ENCODE data around the gene ID3.

ID3 gene

GRCh38 chr1:23564529-23565122 lies 5.3 kb upstream of the ID3 start:
- no peak for FAIRE-seq

DNA sequence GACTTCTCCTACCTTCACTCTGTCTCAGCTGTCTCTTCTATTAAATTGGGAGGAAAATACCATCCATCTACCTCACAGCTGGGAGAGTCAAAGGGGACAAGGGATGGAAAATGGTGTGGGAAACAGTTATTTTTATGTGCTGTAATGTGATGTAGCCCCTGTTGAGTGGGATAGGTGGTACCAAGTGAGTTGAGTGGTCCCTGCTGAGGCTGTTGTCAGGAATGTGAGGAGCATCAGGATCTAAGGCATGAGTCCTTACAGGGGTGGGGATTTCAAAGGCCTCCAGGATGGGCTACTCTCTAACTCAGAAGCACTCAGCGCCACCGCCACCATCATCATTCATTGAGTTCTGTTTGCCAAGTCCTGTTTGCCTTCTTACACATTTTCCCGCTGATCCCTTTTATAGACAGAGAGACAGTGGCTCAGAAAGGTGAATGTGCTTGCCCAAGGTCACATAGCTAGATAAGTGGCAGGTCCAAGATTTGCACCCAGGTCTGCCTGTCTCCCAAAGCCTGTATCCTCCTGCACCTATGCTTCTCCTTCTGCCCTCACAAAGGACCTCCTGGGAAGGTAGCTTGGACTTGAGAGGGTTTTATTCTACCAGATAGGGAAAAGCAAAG lies 4.6 kb upstream of the ID3 start:
- no peak for FAIRE-seq

GRCh38 chr1:23563003-23563402 lies 3.7 kb upstream of the ID3 start:
- FAIRE-seq = no peak

GRCh38 chr1:23562137-23562876 lies 3.0 kb upstream of the ID3 start:
- no peak for FAIRE-seq

DNA sequence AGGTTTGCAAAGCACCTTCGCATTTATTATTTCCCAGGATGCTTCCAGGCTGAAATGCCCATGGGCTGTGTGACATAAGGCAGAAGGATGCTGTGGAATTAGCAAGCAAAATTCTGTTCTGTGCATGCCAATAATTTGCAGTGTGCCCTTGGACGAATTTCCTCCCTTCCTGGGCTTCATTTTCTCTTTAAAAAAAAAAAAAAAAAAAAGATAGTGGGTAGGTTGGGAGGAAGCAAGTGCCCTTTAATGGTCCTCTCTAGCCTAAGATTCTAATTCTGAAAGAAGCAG lies 2.5 kb upstream of the ID3 start:
- no peak for FAIRE-seq

GRCh38 chr1:23561076-23561812 lies 1.9 kb upstream of the ID3 start:
- FAIRE-seq = no peak

GRCh38 chr1:23559985-23560741 lies 862 bp upstream of the ID3 start:
- FAIRE-seq = no peak

- no peak for FAIRE-seq
Observed at GRCh38 chr1:23558872-23559135, 497 bp downstream of the ID3 start.

- no peak for FAIRE-seq
Observed at GRCh38 chr1:23558140-23558871, 995 bp downstream of the ID3 start.

GRCh38 chr1:23557471-23558124 lies 1.7 kb downstream of the ID3 start:
- no peak for FAIRE-seq

DNA sequence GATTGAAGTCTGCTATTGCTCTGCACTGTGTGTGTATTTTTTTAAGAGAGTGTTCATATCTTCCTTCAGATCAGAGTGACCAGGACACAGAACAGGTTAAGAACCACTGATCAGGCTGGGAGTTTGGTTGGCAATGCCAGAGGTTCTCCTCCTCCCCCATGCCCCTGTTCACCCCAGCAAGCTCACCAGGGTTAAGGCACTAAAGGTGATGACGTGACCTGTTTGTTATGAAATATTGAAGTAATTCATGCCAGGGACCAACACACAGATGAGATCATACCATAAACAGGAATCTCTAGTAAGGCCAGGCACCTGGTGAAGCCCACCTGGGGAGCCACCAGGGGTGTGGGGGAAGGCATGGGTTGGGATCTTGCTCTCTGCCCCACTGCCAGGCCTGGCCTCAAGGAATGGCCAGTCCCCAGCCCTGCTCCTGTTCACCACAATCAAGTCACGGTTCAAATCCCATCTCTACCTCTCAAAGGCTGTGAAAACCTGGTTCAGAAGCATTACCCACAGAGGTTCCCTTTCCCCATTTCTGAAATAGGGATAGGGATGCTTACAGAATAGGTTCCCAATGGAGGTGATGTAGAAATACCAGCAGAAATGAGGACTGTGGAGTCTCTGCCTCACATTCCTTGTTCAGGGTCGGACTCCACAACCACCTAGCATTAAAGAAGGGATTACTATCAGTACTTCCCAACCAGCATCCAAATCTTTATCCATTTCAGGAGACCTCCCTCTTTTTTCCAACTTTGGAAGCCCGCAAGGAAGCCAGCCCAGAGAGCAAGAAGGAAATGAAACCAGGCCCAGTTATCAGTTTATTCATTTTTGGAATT lies 2.4 kb downstream of the ID3 start:
- FAIRE-seq = no peak

DNA sequence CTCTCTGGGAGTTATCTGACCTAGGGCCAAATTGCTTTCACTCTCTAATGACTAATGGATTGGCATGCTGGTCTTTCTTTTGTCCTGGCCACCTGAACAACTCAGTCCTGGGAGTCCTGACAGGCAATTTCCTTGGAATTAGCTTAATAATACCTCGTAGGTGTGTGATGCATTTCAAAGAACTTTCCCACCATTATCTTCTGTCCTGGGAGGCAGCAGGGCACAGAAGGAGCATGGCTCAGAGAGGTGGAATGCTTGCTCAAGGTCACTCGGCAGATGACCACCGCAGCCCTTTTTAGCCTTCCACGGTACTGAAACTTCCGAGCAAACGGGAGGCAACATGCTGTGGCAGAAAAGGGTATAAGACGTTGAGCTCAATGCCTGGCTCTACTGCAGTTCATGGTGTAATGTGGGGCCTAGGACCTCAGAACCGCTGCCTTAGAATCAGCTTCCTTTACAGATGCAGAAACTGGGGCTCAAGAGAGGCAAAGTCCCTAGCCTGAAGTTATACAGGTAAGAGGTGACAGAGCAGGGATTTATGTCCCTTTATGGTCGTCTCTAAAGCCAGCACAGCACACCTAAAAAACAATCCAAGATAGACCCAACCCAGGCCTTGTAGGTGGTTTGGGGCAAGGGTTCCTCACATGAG lies 3.2 kb downstream of the ID3 start:
- FAIRE-seq = no peak

DNA sequence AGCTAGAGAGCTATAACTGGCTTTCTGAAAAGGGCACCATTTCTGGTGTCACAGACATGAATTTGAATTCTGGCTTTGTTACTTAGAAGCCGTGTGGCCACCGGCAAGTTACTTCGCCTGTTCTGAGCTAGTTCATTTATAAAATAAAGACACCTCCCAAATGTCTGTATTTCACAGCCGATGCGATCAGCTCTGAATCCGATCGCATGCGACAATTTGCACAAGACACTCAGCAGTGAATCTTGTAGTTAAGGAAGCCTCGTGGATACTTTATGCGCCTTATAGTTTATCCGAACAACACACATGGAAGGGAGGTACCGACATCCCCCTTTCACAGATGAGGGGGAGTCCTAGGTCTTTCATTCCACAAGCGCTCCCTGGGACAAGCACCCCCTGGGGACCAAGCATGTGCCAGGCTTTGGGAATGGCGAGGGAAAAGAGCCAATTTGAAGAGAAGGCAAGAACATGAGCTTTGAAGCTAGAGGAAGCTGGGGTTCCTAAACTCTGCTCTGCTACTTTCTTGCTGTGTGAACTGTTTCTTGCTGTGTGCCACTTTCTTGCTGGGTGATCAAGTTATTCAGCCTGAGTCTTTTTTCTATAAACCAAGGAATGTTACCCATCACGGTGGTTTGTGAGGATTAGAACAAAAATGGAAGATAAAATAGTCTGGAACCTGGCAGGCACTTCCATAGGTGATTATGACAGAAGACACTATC lies 3.9 kb downstream of the ID3 start:
- no peak for FAIRE-seq

- no peak for FAIRE-seq
Observed at GRCh38 chr1:23554481-23555269, 4.6 kb downstream of the ID3 start.

GRCh38 chr1:23554127-23554480 lies 5.2 kb downstream of the ID3 start:
- FAIRE-seq = no peak

DNA sequence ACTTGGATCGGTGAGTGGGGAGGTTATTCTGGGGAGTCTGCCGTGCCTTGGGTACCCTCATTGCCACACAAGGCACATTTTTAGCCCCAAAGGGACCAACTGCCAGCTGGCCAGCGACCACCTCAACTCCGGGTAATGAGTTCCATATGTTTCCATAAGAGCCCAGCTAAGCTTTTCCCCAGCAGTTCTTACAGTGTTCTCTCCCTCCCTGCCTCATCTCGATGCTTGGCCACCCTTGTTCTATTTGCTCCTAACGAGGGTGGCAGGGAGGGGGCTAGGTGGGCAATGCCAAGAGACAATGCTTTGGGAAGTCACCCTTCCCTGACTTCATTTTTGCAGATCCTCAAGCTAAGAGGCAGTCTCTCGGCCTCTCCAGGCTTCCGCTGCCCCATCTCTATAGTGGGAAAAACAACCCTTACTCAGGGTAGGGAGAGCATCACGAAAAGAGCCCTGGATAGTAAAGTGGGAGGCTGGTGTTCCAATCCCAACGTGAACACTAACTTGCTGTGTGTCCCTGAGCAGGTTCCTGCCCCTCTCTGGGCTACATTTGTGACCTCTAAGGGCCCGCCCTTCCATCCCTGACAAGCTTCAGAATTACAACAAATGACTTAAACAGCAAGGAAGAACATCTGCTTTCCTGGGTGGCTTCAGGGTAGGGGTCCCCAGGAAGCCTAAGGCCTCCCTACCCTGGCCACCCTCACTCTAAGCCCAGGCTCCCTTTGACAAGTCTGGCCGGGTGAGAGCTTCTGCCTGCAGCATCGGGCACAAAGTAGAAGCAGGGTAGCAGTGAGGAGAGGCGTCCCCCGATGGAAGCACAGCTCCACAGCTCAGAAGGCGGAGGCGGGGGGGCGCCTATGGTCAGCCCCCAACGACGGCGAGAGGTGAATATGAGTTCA lies 5.8 kb downstream of the ID3 start:
- FAIRE-seq = no peak

- FAIRE-seq = no peak
Observed at GRCh38 chr1:23551849-23552248, 7.5 kb downstream of the ID3 start.

DNA sequence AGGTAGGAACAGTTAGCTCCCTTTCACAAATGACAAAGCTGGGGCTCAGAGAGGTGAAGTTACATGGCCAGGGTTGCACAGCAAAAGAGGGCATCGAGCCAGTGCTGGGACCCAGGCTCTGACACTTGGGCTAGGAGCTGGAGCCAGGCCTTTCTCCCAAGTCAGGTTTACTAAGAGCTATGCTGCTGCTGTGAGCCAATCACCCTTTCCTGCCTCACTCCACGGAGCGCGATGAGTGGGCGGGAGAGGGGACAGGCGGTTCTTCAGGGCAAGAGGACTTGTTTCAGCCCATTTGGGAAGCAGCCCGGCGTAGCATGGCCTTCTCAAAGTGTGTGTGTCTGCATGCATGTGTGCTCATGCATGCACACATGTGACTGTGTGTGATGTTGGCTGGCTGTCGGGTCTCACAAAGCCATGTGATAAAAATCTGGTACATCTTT lies 10.6 kb downstream of the ID3 start:
- FAIRE-seq = no peak
